ENCODE data around the gene TPP1.

The TPP1 gene

DNA sequence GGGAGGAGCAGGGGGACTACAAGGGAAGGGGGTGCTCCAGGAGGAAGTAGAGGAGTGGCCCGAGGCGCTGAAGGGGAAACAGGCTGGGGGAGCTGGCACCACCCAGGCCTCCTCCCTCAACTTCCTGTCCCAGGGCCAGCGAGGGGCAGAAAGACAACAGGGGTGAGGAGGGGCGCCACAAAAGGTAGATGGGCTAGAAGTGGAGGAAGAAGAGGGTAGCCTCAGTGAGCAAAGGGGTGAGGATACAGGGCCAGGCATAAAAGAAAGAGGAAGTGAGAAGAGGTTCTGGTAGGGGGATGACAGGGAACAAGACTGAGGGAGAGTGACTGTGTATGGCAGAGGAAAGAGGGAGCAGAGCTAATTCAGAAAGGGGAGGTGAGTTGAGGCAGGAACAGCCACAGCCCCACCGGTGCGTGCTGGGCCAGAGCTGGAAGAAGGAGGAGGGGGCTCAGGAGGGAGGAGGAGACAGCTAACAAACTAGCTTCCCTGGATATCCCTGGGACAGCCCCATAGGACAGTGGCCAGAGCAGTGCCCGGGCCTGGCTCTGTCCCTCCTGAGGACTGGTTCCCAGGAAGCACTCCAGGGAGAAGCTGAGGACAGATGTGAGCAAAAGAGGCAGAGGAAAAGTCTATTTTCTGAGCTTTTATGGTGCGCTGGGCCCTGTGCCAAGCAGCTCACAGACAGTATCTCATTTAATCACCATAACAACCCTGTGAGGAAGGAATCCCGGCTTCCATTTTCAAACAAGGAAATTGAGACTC, 27.9 kb upstream of the TPP1 start:
- peak; percentile 74 for DNase-seq

DNA sequence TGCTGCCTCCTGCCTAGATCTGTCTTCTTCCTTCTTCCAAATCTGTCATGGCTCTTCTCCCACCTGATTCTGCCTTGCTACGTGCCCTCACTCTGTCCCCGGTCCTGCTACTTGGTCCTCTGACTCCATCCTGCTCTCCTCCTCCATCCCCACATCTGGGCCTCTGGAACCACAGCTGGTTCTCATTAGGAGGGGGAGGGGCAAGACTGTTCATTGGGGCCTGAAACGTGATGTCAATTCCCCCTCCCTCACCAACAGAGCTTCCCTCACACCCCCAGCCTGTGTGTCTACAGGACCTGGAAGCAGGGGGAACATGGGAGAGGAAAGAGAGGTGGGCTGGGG, 27.3 kb upstream of the TPP1 start:
- peak; percentile 93 for DNase-seq

DNA sequence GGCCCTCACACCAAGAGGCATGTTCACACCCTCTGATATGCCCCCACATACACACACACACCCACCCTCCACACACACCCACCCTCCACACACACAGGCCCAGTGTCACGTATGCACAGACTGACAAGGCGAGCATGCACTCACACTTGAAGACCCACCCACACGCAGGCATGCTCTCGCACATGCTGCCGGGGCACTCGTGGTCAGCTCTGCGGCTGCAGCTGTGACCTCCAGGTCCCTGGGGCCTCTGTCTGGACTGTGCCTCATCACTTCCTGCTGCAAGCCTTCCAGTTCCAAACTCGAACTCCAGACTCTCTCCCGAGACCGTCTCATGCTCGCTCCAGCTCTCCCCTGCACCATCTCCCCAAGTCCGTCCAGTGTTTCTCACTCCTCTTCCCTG, 26.8 kb upstream of the TPP1 start:
- DNase-seq: peak; percentile 87

DNA sequence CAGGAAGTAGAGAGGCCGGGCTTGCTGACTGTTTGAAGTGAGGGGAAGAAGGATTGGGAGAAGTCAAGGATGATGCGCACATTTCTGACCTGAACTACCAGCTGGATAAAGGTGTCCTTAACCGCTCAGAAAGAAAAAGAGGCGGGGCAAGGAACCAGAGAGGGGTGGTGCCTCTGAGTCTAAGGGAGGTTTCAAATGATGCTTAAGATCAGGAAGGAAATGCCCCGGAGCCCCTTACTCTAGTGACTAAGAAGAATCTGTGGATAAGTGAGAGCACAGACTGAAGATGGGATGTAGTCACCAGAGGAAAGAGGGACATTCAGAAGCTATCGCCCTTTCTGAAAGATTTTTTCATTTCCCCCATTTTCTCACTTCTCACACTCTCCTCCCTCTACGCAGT, 23.7 kb upstream of the TPP1 start:
- no peak for DNase-seq

DNA sequence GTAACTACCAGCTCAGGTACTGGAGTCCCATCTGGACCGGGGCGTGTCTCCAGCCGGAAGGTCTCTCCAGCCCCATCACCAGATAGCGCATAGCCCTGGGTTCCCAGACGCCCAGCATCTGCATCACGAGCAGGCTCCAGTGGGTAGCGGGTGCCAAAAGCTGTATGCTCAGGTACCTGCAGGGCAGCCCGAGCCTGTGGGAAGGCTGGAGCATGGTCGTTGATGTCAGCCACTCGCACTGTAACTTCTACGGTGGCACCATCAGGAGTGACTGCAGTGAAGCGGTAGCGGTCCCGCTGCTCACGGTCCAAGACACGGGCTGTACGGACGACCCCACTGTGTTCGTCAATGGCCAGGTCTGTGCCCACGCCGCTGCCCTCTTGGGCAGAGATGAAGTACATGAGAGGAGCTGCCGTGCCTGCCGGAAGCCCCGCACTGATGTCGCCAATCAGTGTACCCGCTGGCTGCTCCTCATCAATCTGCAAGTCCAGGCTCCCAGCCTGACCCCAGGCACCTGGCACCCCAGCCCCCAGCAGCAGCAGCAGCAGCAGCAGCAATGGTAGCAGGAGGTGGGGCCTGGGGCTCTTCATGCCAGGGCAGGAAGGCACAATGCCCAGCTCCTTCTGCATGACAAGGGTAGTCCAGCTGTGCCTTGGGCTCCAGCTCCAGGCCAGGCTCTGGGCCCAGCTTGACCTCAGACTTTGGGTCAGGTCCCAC, 21.9 kb upstream of the TPP1 start:
- DNase-seq: no peak

DNA sequence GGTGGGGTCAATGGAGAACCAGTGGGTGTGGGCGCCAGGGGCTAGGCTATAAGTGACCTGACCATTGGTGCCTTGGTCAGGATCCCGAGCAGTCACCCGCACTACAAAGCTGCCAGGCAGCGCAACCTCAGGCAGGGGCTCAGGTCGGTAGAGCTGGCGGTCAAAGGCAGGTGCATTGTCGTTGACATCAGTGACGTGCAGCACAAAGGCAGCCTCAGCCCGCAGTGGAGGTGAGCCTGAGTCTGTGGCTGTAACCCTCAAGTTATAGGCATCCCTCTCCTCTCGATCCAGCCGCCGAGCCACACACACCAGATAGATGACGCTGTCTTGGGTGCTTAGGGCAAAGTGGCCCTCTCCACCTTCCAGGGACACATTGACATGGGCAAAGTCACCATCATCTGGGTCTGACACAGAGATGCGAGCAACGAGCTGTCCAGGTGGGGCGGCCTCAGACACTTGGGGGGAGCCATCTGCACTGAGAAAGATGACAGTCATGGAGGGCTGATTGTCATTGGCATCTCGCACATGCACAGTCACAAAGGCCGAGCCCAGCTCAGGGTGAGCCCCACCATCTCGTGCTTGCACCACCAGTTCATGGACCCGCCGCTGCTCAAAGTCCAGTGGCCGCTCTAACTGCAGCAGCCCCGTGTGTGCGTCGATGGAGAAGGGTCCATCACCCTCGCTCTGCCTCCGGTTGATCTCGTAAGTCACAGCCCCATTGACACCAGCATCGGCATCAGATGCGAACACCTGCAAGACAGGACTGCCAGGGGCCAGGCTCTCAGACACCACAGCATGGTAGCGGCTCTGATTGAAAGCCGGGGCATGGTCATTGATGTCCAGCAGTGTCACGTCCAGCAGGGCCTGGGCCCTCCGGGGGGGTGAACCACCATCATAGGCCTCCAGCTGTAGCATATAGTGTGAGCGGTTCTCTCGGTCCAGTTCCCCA, 21.1 kb upstream of the TPP1 start:
- no peak for DNase-seq

DNA sequence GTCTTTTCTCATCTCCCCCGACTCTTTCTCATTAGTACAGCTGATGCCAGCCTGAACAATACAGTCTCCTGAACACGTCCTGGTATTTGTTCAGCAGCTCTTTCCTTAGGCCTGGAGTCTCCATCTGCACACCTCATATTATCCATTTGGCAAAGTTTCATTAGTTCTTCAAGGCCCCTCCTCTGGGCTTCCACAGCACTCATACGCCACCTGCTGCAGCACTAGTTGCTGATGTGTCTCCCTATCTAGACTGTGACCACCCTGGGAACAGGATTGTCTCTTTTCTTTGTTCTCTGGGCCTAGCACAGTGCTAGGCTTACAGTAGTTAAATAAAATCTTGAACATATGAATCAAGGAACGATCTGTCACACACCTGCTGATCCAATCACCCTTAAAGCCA, 19.2 kb upstream of the TPP1 start:
- DNase-seq: no peak

DNA sequence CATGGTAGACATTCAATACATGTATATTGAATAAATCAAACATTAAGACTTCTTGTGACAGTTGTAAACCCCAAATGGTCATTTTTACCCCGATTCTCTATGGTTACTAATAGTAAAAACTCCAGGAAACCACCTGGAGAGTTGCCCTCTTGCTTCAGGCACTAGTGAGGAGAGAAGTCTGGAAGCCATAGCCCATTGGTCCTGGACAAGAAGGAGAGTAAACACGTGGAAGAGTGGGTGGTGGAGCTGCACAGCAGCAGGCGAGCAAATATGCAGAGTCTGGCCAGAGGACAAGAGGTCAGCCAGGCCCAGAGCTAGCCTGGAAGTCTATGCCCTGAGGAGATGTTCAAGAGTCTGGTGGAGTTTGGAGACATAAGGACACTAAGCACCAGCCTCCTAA, 18.6 kb upstream of the TPP1 start:
- DNase-seq: no peak

DNA sequence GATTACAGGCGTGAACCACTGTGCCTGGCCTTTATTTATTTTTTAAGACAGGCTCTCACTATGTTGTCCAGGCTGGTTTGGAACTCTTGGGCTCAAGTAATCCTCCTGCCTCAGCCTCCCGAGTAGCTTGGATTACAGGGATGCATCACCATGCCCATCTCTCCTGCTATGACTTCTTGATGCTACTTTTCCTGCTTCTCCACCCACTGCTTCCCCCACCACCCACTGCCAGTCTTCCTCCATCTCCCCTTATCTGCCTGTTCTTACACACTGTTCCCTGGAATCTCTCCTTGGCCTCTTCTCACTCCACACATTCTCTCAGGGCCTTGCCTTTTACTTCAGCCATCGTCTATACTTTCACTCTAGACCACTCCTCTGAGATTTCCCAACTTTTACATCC, 17.3 kb upstream of the TPP1 start:
- DNase-seq: no peak

DNA sequence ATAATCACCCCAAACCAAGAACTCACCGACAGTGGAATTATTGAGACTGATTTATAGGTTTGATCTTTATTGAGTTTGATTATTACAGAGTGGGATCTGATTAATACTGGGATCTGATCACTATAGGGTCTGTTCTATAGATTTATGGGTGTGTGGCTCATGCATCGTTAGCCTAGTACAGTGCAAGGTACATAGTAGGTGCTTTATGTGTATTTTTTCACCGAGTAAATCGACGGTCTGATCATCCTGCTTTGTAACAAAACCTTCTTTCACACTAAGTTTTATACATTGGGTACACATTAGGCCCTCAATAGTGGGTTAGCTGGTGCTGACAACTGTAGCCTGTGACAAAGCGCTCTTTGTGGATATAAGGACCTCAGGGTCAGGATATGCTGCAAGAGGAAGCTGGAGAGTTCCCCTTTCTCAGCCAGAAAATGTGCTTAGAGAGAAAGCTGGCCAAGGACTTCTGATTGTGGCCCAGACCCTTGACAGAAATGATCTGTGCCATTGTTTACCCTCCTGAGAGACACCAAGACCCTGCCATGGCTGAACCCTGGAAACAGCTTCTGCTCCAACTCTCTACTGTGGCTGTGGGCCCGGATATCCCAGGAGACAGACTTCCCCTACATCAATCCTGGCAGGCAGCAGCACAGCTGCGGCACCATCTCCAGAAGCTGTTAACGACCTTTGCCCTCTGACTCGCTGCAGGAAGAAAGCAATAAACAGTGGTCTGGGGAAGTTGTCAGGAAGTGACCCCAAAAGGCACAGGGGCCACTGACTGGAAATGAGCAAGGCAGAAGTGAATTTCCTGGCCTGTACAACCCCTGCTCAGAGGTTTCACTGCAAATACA, 16.1 kb upstream of the TPP1 start:
- peak; percentile 76 for DNase-seq

DNA sequence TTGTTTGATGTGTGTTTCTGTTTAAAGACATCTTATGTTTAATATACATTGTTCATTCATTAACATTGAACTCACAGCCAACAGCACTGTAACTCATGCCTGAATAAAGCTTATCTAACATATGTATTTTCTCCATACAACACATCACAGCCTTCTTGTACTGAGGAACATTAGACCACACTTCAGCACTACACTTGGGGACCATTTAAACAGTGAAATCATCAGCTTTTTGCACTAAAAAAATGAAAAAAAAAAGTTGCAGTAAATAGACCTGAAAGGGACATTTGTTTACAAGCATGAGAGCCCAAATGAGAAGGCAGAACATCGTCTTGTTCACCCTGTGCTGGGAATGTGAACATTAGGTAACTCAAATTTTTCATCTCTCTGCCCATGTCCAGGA, 15.3 kb upstream of the TPP1 start:
- no peak for DNase-seq

DNA sequence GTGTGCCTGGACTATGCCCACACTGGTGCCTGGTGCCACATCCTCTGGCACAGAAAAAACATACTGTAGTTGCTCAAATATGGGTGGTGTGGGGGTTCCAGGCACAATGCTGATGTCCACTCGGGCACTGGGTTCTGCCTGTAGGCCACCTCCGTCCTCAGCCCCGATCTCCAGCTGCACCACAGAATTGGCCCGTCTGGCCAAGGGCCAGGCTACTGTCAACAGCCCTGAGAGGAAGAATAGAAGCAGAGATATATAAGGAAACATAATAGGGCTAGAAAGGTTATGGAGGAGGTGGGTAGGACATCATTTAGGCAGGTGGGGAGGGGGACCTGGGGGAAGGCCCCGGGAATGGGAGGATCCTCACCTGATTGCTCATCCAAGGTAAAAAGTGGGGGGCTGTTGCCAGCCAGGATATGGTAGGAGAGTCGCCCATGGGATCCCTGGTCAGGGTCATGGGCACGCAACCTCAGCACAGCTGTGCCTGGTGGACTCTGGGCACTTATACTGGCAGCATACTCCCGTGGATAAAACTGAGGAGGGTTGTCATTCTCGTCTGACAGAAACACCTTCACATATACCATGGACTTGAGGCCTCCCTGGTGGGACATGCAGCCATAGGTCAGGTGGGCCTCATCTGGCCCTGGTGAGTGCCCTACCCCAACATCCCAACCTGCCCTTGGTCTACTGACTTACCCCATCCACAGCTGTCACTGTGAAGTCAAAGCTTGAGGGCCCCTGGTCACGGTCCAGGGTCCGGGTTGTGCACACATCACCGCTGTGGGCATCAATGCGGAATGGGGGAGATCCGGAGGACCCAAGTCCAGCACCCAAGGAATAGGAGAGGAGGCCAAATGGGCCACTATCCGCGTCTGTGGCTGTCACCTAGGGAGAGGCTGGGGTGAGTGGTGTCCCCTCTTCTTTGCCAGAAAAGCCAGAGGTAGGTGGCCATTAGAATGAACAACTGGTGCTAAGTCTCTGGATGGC, 14.5 kb upstream of the TPP1 start:
- DNase-seq: no peak

DNA sequence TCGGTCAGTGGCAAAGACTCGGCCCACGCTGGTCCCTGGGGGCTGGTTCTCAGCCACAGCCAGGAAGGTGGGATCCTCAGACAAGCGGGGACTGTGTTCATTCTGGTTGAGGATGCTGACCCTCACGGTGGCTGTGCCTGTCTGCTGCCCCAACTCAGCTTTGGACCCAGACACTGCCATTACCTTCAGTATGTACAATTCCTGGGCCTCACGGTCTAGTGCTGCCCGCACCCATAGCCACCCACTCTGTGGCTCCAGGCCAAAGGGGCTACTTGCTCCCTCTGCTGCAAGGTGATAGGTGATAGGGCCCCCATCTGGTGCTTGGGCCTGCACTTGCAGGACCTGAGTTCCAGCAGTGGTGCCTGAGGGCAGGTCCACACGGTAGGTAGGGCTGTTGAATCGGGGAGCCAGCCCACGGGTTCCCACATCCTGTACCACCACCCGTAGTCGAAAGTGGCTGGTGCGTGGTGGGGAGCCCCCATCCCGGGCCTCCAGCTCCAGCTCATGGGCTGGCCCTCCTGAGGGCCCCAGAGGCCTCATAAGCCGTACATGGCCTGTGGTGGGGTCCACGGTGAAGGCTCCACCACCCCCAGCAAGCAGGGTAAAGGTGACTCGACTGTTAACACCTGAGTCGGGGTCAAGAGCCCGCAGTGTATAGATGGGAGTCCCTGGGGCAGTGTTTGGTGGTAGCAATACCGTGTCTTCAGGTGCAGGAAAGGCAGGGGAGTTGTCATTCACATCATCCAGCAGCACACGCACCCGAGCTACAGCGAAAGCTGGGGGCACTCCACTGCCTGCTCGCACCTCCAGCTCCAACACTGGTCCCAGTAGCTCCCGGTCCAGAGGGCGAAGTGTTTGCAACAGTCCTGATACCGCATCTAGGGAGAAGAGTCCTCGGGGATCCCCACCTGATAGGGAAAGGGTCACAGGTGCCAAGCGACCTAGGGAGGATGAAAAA, 13.2 kb upstream of the TPP1 start:
- no peak for DNase-seq

DNA sequence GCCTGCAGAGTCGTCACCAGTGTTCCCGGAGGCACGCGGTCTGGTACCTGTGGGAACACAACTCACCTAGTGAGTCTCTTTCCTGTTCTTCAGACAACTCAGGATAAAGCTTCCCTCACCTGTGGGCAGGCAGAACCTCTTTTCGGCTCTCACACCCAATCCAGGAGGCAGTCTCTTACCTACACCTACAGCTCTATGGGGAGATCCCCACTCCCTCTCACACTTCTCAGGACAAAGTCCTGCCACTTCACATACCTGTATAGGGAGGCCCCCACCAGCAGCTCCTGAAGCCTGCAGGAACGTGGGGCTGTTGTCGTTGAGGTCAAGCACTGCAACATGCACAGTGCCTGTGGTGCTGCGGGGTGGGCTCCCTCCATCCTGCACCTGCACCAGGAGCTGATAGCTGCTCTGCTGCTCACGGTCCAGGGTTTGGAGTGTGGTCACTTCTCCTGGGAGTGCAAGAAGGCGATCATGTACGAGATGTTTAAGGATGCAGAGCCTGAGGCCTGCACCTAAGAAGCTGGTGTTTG, 12.2 kb upstream of the TPP1 start:
- DNase-seq: no peak

DNA sequence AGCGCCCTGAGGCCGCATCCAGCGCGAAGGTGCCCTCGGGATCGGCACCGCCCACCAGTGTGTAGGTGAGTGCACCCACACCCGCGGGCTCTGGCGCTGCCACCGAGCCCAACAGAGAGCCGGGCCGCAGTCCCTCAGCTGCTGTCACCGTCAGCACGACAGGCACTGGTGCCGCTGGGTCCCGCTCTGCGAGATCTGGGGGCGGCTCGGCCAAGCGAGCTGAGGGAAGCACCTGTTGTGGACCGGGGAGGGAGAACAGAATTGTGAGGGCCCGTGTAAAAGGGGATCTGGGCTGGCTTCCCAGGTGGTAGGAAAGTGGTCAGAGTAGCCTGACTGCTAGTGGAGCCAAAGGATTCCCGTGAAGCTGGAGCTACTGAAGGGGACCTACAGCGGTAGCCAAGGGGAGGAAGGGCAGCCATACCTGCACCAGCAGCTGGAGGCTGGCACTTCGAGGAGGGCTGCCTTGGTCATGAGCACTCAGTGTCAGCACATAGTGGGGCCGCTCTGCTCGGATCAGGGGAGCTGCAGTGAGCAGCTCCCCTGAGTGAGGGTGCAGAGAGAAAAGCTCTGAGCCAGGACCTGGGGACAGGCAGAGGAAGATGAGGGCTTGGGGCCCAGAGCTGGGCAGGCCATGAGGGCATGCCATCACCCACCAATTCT, 11.5 kb upstream of the TPP1 start:
- no peak for DNase-seq

DNA sequence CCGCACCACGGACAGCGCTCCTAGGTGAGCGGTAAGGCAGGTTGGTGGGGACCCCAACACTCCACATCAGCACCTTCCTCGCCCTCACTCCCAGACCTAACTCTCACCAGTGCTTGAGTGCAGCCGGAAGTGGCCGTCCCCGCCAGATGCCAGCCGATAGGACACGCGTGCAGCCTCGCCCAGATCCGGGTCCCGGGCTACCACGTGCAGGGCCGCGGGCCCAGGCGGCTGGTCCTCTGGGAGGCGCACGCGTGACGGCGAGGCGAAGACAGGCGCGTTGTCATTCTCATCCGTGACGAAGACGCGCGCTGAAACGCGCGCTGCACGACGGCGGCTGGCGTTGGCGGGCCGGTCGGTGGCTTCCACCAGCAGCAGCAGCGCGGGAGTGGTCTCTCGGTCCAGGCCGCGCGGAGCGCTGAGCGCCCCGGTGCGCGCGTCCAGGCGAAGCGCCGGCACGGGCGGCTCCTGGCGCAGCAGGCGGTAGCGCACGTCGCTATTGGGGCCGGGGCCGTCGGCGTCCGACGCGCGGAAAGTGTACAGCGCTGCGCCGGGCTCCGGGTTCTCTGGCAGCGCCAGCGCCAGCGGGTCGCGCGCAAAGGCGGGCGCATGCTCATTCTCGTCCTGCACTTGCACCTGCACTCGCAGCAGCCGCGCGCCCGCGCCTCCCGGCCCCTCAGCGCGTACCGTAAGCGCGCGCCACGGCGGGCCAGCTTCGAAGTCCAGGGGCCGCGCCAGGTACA, 10.8 kb upstream of the TPP1 start:
- no peak for DNase-seq

DNA sequence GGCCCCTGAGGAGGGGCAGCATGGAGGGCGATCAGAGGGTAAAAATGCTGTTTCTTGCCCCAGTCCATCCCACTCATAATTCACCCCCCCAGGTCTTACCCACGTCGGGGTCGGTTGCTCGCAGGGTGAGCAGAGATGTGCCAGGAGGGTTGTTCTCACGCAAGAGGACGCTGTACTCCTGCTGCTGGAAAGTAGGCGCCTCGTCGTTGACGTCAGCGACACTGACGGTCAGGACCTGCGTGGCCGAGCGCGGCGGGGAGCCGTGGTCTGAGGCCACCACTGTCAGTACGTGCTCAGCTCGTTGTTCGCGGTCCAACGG, 10.3 kb upstream of the TPP1 start:
- no peak for DNase-seq

DNA sequence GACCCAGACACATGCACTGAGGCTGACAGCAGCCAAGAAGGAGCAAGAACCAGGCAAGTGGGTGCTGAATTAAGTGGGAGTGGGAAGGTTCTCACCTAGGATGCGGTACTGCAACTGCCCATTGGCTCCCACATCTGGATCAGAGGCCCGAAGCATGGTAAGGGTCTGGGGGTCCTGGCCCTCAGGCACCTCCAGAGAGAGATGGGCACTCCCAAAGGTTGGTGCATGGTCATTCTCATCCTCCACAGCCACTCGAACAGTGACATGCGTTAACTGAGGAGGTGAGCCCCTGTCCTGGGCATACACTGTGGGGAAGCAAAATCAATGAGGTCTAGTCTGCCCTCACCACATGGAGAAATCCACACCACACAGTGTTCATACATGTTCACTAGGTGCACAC, 9.3 kb upstream of the TPP1 start:
- no peak for DNase-seq

DNA sequence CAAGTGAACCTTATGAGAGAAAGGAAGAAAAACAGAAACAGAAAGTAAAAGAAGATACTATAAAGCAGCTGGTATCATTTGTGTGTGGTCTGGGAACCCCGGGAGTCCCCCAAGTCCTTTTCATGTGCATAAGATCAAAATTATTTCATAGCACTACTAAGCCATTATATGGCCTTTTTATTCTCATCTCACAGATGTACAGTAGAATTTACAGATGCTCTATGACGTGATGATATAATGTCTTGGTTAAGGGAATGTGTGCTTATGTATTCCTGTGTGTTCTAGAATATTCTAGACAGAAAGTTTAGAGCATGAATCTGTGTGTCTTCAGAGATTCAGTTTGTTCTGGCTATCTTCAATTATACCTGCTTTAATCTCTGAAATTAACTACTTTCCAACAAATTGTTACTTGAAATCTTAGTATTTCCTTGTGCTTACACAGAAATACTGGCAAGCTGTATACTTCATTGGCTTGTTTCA, 8.6 kb upstream of the TPP1 start:
- DNase-seq: no peak

Measured in femur (tissue), 1 donor.